Duodenal mucosa (tissue), 2 donors: ENCODE data around the gene GNPTAB.

ENCODE experiments used
- H3K27ac ChIP-seq: one replicate; pipeline ENCODE4 v1.7.0; 2013; ENCODE audit warnings: low read depth, low read length
- H3K27me3 ChIP-seq, 2 donors: one replicate each; pipeline ENCODE4 v1.7.0; 2013; ENCODE audit warnings: low read length in 2 of 2, control low read depth in 1 of 2; ENCODE audit not compliant: insufficient read depth in 2 of 2, control insufficient read depth in 1 of 2
- H3K36me3 ChIP-seq, 2 donors: one replicate each; pipeline ENCODE4 v1.7.0; 2013; ENCODE audit warnings: low read length in 2 of 2, control low read depth in 1 of 2; ENCODE audit not compliant: insufficient read depth in 2 of 2, control insufficient read depth in 1 of 2
- H3K4me1 ChIP-seq, 2 donors: one replicate each; pipeline ENCODE4 v1.7.0; 2013; ENCODE audit warnings: low read length in 2 of 2, control low read depth in 1 of 2; ENCODE audit not compliant: insufficient read depth in 2 of 2, control insufficient read depth in 1 of 2
- H3K4me3 ChIP-seq, 2 donors: one replicate each; pipeline ENCODE4 v1.7.0; 2013; ENCODE audit warnings: low read length in 2 of 2, low read depth in 1 of 2
- H3K9ac ChIP-seq, 2 donors: one replicate each; pipeline ENCODE4 v1.7.0; 2013; ENCODE audit warnings: low read length in 2 of 2, low read depth in 1 of 2
- H3K9me3 ChIP-seq, 2 donors: one replicate each; pipeline ENCODE4 v1.7.0; 2013; ENCODE audit warnings: low read length in 2 of 2, control low read depth in 1 of 2; ENCODE audit not compliant: control insufficient read depth in 1 of 2

The GNPTAB gene

GRCh38 chr12:101763246-101763931 is 67.4 kb downstream of the GNPTAB start:
- Histone ChIP-seq H3K27ac (no peak overlapping the region), H3K27me3 (no peaks in the 10 kb centered on the region), H3K4me3 (no peak overlapping the region)

GRCh38 chr12:101761781-101762180 is 69.0 kb downstream of the GNPTAB start:
- no peaks in the 10 kb centered on the region for H3K27me3 ChIP-seq
- peaks cover 12 to 40% of the 10 kb centered on the region in 2 donors for H3K36me3 ChIP-seq
- no peak overlapping the region for H3K4me3 ChIP-seq
- peaks cover 0 to 3% of the 10 kb centered on the region in 2 donors for H3K4me1 ChIP-seq
- no peak overlapping the region for H3K27ac ChIP-seq
- no peak overlapping the region for H3K9ac ChIP-seq
- no peaks in the 10 kb centered on the region for H3K9me3 ChIP-seq

More at GRCh38 chr12:101763246-101763931, 67.4 kb downstream of the GNPTAB start:
- peaks cover 0 to 3% of the 10 kb centered on the region in 2 donors for H3K4me1 ChIP-seq
- H3K9me3 ChIP-seq = no peaks in the 10 kb centered on the region
- peaks cover 11 to 40% of the 10 kb centered on the region in 2 donors for H3K36me3 ChIP-seq
- no peak overlapping the region for H3K9ac ChIP-seq

- no peaks in the 10 kb centered on the region for H3K9me3 ChIP-seq
- no peak overlapping the region for H3K27ac ChIP-seq
- no peak overlapping the region for H3K4me3 ChIP-seq
- H3K27me3 ChIP-seq = no peaks in the 10 kb centered on the region
- no peak overlapping the region for H3K9ac ChIP-seq
- peaks cover 15 to 44% of the 10 kb centered on the region in 2 donors for H3K36me3 ChIP-seq
- H3K4me1 ChIP-seq = peaks cover 0 to 3% of the 10 kb centered on the region in 2 donors
Observed at GRCh38 chr12:101761350-101761749, 69.4 kb downstream of the GNPTAB start.

- no peak overlapping the region for H3K27ac ChIP-seq
- peaks cover 18 to 42% of the 10 kb centered on the region in 2 donors for H3K36me3 ChIP-seq
- H3K9ac ChIP-seq = no peak overlapping the region
- peaks cover 0 to 3% of the 10 kb centered on the region in 2 donors for H3K4me1 ChIP-seq
- no peaks in the 10 kb centered on the region for H3K27me3 ChIP-seq
- no peaks in the 10 kb centered on the region for H3K9me3 ChIP-seq
- H3K4me3 ChIP-seq = no peak overlapping the region
Observed at GRCh38 chr12:101759396-101760047, 71.2 kb downstream of the GNPTAB start.

GRCh38 chr12:101750152-101750551 is 80.6 kb downstream of the GNPTAB start:
- no peaks in the 10 kb centered on the region for H3K4me1 ChIP-seq
- H3K36me3 ChIP-seq = peaks cover 33 to 69% of the 10 kb centered on the region in 2 donors
- no peaks in the 10 kb centered on the region for H3K27me3 ChIP-seq
- no peaks in the 10 kb centered on the region for H3K9me3 ChIP-seq
- H3K9ac ChIP-seq = no peak overlapping the region
- no peak overlapping the region for H3K4me3 ChIP-seq
- no peak overlapping the region for H3K27ac ChIP-seq

GRCh38 chr12:101749657-101750056 is 81.1 kb downstream of the GNPTAB start:
- Histone ChIP-seq H3K9ac (no peak overlapping the region), H3K27ac (no peak overlapping the region), H3K36me3 (peaks cover 37 to 70% of the 10 kb centered on the region in 2 donors), H3K4me3 (no peak overlapping the region), H3K27me3 (no peaks in the 10 kb centered on the region), H3K4me1 (no peaks in the 10 kb centered on the region), H3K9me3 (no peaks in the 10 kb centered on the region)

- no peak overlapping the region for H3K9ac ChIP-seq
- no peak overlapping the region for H3K4me3 ChIP-seq
- H3K36me3 ChIP-seq = peaks cover 43 to 70% of the 10 kb centered on the region in 2 donors
- H3K4me1 ChIP-seq = no peaks in the 10 kb centered on the region
- no peaks in the 10 kb centered on the region for H3K27me3 ChIP-seq
- no peak overlapping the region for H3K27ac ChIP-seq
- H3K9me3 ChIP-seq = no peaks in the 10 kb centered on the region
Observed at GRCh38 chr12:101748907-101749306, 81.9 kb downstream of the GNPTAB start.

- H3K4me1 ChIP-seq = no peaks in the 10 kb centered on the region
- H3K27ac ChIP-seq = no peak overlapping the region
- H3K36me3 ChIP-seq = peaks cover 47 to 76% of the 10 kb centered on the region in 2 donors
Observed at GRCh38 chr12:101747697-101748096, 83.1 kb downstream of the GNPTAB start.

GRCh38 chr12:101746661-101747060 is 84.1 kb downstream of the GNPTAB start:
- H3K9me3 ChIP-seq = no peaks in the 10 kb centered on the region

More at GRCh38 chr12:101747697-101748096, 83.1 kb downstream of the GNPTAB start:
- no peak overlapping the region for H3K4me3 ChIP-seq
- H3K9ac ChIP-seq = no peak overlapping the region
- H3K27me3 ChIP-seq = no peaks in the 10 kb centered on the region
- no peaks in the 10 kb centered on the region for H3K9me3 ChIP-seq

GRCh38 chr12:101746196-101746595 is 84.6 kb downstream of the GNPTAB start:
- Histone ChIP-seq H3K36me3 (peaks cover 55 to 82% of the 10 kb centered on the region in 2 donors), H3K9me3 (no peaks in the 10 kb centered on the region), H3K27me3 (no peaks in the 10 kb centered on the region), H3K4me1 (no peaks in the 10 kb centered on the region), H3K9ac (no peak overlapping the region), H3K4me3 (no peak overlapping the region), H3K27ac (no peak overlapping the region)

More at GRCh38 chr12:101746661-101747060, 84.1 kb downstream of the GNPTAB start:
- H3K4me1 ChIP-seq = no peaks in the 10 kb centered on the region
- no peak overlapping the region for H3K4me3 ChIP-seq
- no peak overlapping the region for H3K9ac ChIP-seq
- peaks cover 52 to 82% of the 10 kb centered on the region in 2 donors for H3K36me3 ChIP-seq
- no peaks in the 10 kb centered on the region for H3K27me3 ChIP-seq
- H3K27ac ChIP-seq = no peak overlapping the region
